Choroid plexus epithelial cell (primary cell): ENCODE results near the gene MPZL1.
A peak's percentile ranks its signal among the peaks of the same experiment; 100 is the strongest.

Experiments
- DNase-seq: peaks from one replicate; pipeline ENCODE4 v3.0.0-alpha.2; 2010; ENCODE audit warnings: low read depth
- H3K4me3 ChIP-seq: 2 replicates; pipeline ENCODE4 v1.5.1; 2011; ENCODE audit warnings: low read depth, mild to moderate bottlenecking, control low read depth, low read length, moderate library complexity
- TF ChIP-seq, protein P1 (sequence below): conservative IDR thresholded peaks from 2 replicates; pipeline ENCODE4 v1.5.1; 2011; ENCODE audit warnings: low read depth, mild to moderate bottlenecking, control low read depth, inconsistent platforms, low read length, moderate library complexity

Gene MPZL1

DNA sequence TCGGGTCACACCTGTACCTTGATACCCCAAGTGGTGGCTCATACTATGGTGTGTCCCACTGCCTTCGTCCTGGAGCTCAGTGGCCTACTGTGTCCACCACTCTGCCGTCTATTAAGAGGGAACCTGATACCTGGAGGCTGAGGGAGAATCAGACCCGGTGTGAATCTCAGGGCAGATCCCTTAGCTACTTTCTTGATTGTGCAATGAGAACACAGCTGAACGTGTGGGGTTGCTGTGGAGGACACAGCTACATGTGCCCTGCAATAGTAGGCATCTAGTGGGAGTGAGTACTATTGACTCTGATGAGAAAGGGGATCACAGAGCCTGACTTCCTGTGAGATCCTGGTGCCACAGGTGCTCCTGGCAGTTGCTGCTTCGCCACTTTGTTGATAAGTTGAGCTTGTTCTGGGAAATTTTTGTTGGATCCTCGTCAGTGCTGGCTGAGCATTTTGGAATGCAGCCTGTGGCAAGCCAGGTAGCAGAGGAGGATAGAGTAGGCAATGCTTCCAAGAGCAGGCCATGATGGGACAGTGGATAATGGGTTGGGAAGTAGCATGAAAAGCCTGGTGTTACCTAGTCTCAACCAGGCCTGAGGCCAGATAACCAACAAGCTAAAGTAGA is 28.2 kb upstream of the MPZL1 start:
- TF ChIP-seq, protein P1, sequence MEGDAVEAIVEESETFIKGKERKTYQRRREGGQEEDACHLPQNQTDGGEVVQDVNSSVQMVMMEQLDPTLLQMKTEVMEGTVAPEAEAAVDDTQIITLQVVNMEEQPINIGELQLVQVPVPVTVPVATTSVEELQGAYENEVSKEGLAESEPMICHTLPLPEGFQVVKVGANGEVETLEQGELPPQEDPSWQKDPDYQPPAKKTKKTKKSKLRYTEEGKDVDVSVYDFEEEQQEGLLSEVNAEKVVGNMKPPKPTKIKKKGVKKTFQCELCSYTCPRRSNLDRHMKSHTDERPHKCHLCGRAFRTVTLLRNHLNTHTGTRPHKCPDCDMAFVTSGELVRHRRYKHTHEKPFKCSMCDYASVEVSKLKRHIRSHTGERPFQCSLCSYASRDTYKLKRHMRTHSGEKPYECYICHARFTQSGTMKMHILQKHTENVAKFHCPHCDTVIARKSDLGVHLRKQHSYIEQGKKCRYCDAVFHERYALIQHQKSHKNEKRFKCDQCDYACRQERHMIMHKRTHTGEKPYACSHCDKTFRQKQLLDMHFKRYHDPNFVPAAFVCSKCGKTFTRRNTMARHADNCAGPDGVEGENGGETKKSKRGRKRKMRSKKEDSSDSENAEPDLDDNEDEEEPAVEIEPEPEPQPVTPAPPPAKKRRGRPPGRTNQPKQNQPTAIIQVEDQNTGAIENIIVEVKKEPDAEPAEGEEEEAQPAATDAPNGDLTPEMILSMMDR = no peak
- H3K4me3 ChIP-seq = no peak overlapping the region
- DNase-seq = no peak

DNA sequence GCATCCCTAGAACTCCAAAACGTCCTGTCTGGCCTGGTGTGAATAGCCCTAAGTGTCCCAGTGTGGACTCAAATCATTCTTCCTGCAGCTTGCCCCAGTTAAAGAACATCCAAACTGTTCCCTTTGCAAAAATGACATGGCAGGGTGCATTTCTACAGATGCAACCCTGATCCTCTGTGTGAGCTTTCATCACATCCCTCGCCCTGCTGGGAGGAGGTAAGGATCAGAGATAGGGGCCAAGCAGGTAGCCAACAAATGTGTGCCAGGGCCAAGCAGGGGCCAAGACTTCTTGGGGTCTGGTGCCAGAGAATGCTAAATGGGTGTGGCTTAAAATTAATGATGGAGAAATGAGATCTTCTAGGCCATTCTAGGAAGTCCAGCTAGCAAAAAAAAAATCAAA is 27.1 kb upstream of the MPZL1 start:
- H3K4me3 ChIP-seq = no peak overlapping the region
- DNase-seq = no peak
- TF ChIP-seq, protein P1 = no peak

DNA sequence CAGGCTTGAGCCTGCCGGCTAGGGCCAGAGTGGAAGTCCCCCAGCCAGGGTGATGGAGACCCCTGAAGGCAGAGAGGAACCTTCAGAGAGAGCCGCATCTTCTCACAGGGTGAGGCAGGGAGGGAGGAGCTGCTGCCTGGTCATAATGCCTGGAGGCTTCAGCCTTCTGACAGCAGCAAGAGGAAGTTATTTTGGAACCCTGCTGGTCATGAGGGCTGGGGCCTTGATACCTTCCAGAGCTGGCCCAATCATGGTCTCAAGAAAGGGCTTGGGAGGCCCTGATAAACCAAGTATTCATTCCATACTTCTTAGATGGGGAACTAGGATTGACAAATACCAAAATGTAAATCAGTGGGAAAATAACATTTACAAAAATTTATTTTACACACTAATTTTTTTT is 26.6 kb upstream of the MPZL1 start:
- peak; percentile 20 for DNase-seq
- H3K4me3 ChIP-seq = no peak overlapping the region
- TF ChIP-seq, protein P1 = no peak

DNA sequence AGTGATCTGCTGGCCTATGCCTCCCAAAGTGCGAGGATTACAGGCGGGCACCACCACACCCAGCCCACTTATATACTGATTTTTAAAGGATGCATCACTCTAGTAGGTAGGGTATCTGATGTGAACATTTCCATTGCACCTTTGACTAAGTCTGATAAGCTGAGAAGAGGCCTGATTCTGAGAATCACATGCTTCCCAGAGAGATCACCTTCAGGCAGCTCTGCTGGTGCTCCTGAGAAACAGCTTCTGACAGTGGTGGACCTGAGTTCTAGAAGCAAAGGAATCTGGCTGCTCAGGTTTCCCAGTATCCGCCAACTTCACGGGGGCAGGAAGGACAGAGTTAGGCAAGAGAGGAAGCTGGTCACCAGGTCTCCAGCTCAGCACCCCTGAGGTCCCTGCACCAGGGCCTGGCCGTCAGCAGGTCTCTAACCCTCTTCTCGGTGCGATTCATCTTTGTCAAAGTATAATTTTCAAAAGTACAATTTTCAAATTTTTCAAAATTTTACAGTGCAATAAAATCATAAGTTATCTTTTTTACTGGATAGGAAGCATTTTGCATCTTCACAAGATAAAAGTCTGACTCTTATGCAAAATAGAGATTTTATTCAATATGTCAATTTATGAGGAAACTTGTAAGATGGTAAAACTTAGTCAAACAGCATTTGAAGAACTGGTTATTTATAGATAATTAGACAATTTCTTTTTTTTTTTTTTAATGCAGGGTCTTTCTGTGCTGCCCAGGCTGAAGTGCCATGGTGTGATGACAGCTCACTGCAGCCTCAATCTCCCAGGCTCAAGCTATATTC is 25.8 kb upstream of the MPZL1 start:
- no peak overlapping the region for H3K4me3 ChIP-seq
- DNase-seq = no peak
- TF ChIP-seq, protein P1 = no peak

DNA sequence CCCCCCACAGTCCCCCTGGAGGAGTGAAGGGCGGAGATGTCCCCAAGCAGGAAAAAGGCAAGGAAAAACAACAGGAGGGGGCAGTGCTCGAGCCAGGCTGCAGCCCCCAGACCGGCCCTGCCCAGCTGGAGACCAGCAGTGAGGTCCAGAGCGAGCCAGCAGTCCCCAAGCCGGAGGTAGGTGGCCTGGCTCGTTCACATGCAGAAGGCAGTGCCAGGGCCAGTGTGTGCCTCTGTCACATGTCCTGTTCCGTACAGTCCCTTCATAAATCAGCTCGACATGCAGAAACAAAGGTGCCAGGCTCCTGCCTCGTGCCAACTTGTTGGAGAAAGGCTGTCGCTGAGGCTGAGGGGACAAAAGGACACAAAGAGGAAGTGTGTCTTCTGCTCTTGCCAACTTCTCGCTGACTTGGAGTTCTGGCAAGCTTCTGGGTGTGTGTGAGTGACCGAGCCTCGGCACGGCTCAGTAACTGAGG is 24.1 kb upstream of the MPZL1 start:
- no peak overlapping the region for H3K4me3 ChIP-seq
- DNase-seq = no peak
- TF ChIP-seq, protein P1 = no peak

DNA sequence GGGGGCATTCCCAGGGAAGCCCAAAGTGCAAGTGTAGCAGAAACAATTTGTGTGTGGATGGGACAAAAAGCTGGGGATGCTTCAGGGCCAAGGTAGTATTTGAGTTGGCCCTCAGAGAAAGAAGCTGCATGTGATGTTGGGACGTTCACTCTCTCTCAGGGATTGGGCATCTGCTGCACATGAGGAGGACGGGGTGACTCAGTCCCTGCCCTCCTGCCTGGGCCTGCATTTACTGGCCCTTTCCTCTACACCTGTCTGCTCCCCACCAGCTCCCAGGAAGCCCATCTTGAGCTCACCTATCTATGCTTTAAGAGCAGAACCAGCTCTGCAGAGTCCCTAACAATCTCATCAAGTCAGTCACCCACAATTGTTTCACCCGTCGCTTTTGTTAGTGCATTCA is 23.5 kb upstream of the MPZL1 start:
- TF ChIP-seq, protein P1 = no peak
- no peak overlapping the region for H3K4me3 ChIP-seq
- DNase-seq = no peak
